GM23248 (cell line): ENCODE data around the gene EPN2. TPM values are rescaled to one million over a fixed set of nuclear protein-coding genes. Genes with fewer than 3 reads are reported as not detected.

ENCODE experiments used
- DNase-seq: peaks from one replicate; pipeline ENCODE4 v3.0.0-alpha.2; 2015
- H2AFZ ChIP-seq: fragments of 200-600 bp; sonication (generic); 2 replicates; pipeline ENCODE4 v1.6.1; 2016; ENCODE audit warnings: antibody characterized with exemption
- H3F3A ChIP-seq: fragments of 200-600 bp; sonication (generic); 2 replicates; pipeline ENCODE4 v1.6.1; 2016; ENCODE audit warnings: mild to moderate bottlenecking, antibody characterized with exemption, mixed run types; ENCODE audit not compliant: insufficient read depth
- H3K27ac ChIP-seq: fragments of 200-600 bp; sonication (generic); 2 replicates; pipeline ENCODE4 v1.5.1; 2016; ENCODE audit warnings: mild to moderate bottlenecking
- H3K27me3 ChIP-seq: fragments of 200-600 bp; sonication (generic); replicated peaks from 2 replicates; pipeline ENCODE4 v1.6.1; 2016; ENCODE audit warnings: mild to moderate bottlenecking; ENCODE audit not compliant: insufficient read depth
- H3K36me3 ChIP-seq: fragments of 200-600 bp; sonication (generic); 2 replicates; pipeline ENCODE4 v1.6.1; 2016; ENCODE audit warnings: low read depth, mild to moderate bottlenecking
- H3K4me1 ChIP-seq: fragments of 200-600 bp; sonication (generic); 2 replicates; pipeline ENCODE4 v1.6.1; 2016; ENCODE audit warnings: mild to moderate bottlenecking; ENCODE audit not compliant: insufficient read depth
- H3K4me2 ChIP-seq: fragments of 200-600 bp; sonication (generic); one replicate; pipeline ENCODE4 v1.6.1; 2016; ENCODE audit warnings: mild to moderate bottlenecking; ENCODE audit not compliant: unreplicated experiment
- H3K4me3 ChIP-seq: fragments of 200-600 bp; sonication (generic); 2 replicates; pipeline ENCODE4 v1.5.1; 2016; ENCODE audit warnings: mild to moderate bottlenecking
- H3K79me2 ChIP-seq: fragments of 200-600 bp; sonication (generic); 2 replicates; pipeline ENCODE4 v1.6.1; 2016; ENCODE audit warnings: mild to moderate bottlenecking; ENCODE audit not compliant: insufficient read depth
- H3K9ac ChIP-seq: fragments of 200-600 bp; sonication (generic); 2 replicates; pipeline ENCODE4 v1.6.1; 2016; ENCODE audit warnings: mild to moderate bottlenecking
- H3K9me2 ChIP-seq: fragments of 200-600 bp; sonication (generic); 2 replicates; pipeline ENCODE4 v1.6.1; 2016; ENCODE audit warnings: mixed run types, mild to moderate bottlenecking, moderate library complexity; ENCODE audit not compliant: insufficient read depth
- H3K9me3 ChIP-seq: fragments of 200-600 bp; sonication (generic); one replicate; pipeline ENCODE4 v1.6.1; 2017; ENCODE audit warnings: low read depth
- H4K20me1 ChIP-seq: fragments of 200-600 bp; sonication (generic); 2 replicates; pipeline ENCODE4 v1.6.0; 2016; ENCODE audit not compliant: insufficient read depth
- EZH2 ChIP-seq: fragments of 200-600 bp; sonication (generic); IDR thresholded peaks from 2 replicates; pipeline ENCODE4 v1.6.1; 2018; ENCODE audit warnings: antibody characterized with exemption, mild to moderate bottlenecking; ENCODE audit not compliant: insufficient read depth, poor library complexity, severe bottlenecking
- EZH2phosphoT487 ChIP-seq: fragments of 200-600 bp; sonication (generic); IDR thresholded peaks from 2 replicates; pipeline ENCODE4 v1.6.1; 2018; ENCODE audit warnings: antibody characterized with exemption, moderate library complexity, mild to moderate bottlenecking, low read depth; ENCODE audit not compliant: insufficient read depth
- WGBS, 2 experiments: methylation state at CpG; one replicate each; pipeline ENCODE4 v1.1.6; 2015 to 2017; ENCODE audit warnings: low lambda C conversion rate in 2 of 2, low coverage in 1 of 2; ENCODE audit errors: missing lambda C conversion rate in 2 of 2; 5-methylcytosine and 5-hydroxymethylcytosine counted together
- in situ Hi-C: fragments of 300-500 bp; cut with MboI; formaldehyde crosslinking; loops from 2 replicates; pipeline ENCODE4 v1.15.0; 2020
- polyA plus RNA-seq: library from polyadenylated mRNA; unstranded; fragments of >200 nt; fragmentation: Nextera tagmentation; extraction: Ambion mirVana; gene quantifications from 2 replicates; pipeline ENCODE4 v1.2.1, GENCODE V29; 2016
- total RNA-seq: library from RNA; depleted of rRNA; stranded (reverse); fragments of >200 nt; shearing (Covaris generic); gene quantifications from 2 replicates; pipeline ENCODE4 v1.2.3, GENCODE V29; 2014

The EPN2 gene
- total and polyA plus RNA-seq, 2 experiments from 2014 or later: 25.3 to 54.0 TPM

GRCh38 chr17:19305256-19305655, 68.1 kb downstream of the EPN2 start:
- Histone ChIP-seq H3K79me2 (peaks cover 55% of the 10 kb centered on the region), H3K4me1 (peaks cover 7% of the 10 kb centered on the region; the same call in 1 of the 2 replicates), H2AFZ (no peak overlapping the region), H3K9ac (no peak overlapping the region), H3K4me2 (no peak overlapping the region), H3F3A (no peaks in the 10 kb centered on the region), H3K36me3 (no peaks in the 10 kb centered on the region), H3K27me3 (no peaks in the 10 kb centered on the region), H3K4me3 (no peak overlapping the region), H3K9me2 (no peaks in the 10 kb centered on the region), H4K20me1 (no peaks in the 10 kb centered on the region), H3K9me3 (no peaks in the 10 kb centered on the region), H3K27ac (no peak overlapping the region)
- WGBS, 2 experiments: 82 to 88% methylated on average over 5 of the region's 5 CpGs
- in situ Hi-C loops: no loop called here
- TF ChIP-seq EZH2phosphoT487 (no peak), EZH2 (no peak)
- no peak for DNase-seq

GRCh38 chr17:19305761-19306159, 68.6 kb downstream of the EPN2 start:
- H3K36me3 ChIP-seq: no peaks in the 10 kb centered on the region
- 84 to 88% methylated on average over 5 of the region's 5 CpGs for WGBS, 2 experiments

GRCh38 chr17:19306160-19307111, 69.3 kb downstream of the EPN2 start:
- DNase-seq: no peak
- Histone ChIP-seq H3K4me2 (no peak overlapping the region), H3K4me3 (no peak overlapping the region), H3K9ac (no peak overlapping the region), H3K27ac (no peak overlapping the region), H4K20me1 (no peaks in the 10 kb centered on the region), H3K4me1 (peaks cover 7% of the 10 kb centered on the region; the same call in 1 of the 2 replicates), H2AFZ (no peak overlapping the region), H3K79me2 (peaks cover 51% of the 10 kb centered on the region), H3F3A (no peaks in the 10 kb centered on the region), H3K9me2 (no peaks in the 10 kb centered on the region), H3K9me3 (no peaks in the 10 kb centered on the region), H3K27me3 (no peaks in the 10 kb centered on the region), H3K36me3 (no peaks in the 10 kb centered on the region)
- WGBS, 2 experiments: 61 to 65% methylated on average over 10 of the region's 10 CpGs
- in situ Hi-C loops: no loop called here
- TF ChIP-seq EZH2 (no peak), EZH2phosphoT487 (no peak)

More at GRCh38 chr17:19305761-19306159, 68.6 kb downstream of the EPN2 start:
- in situ Hi-C loops: no loop called here
- Histone ChIP-seq H3K9me2 (no peaks in the 10 kb centered on the region), H3K9me3 (no peaks in the 10 kb centered on the region), H3K27me3 (no peaks in the 10 kb centered on the region), H4K20me1 (no peaks in the 10 kb centered on the region), H2AFZ (no peak overlapping the region), H3K4me2 (no peak overlapping the region), H3K4me1 (peaks cover 7% of the 10 kb centered on the region; the same call in 1 of the 2 replicates), H3K27ac (no peak overlapping the region), H3F3A (no peaks in the 10 kb centered on the region), H3K9ac (no peak overlapping the region), H3K4me3 (no peak overlapping the region), H3K79me2 (peaks cover 51% of the 10 kb centered on the region)
- no peak for DNase-seq
- TF ChIP-seq EZH2phosphoT487 (no peak), EZH2 (no peak)

- no peak overlapping the region for H2AFZ ChIP-seq
- in situ Hi-C loops: no loop called here
These were observed 70.4 kb downstream of the EPN2 start for GRCh38 chr17:19307521-19307920.

More at GRCh38 chr17:19307521-19307920, 70.4 kb downstream of the EPN2 start:
- Histone ChIP-seq H3K36me3 (peaks cover 6% of the 10 kb centered on the region; the same call in 1 of the 2 replicates), H4K20me1 (no peaks in the 10 kb centered on the region), H3K9ac (no peak overlapping the region), H3K27me3 (no peaks in the 10 kb centered on the region), H3K27ac (no peak overlapping the region), H3K9me3 (no peaks in the 10 kb centered on the region), H3K4me1 (peaks cover 15% of the 10 kb centered on the region), H3K4me3 (no peak overlapping the region), H3K79me2 (peaks cover 51% of the 10 kb centered on the region), H3K9me2 (no peaks in the 10 kb centered on the region), H3F3A (no peaks in the 10 kb centered on the region; the same call in 1 of the 2 replicates), H3K4me2 (no peak overlapping the region)
- no peak for DNase-seq
- TF ChIP-seq EZH2phosphoT487 (no peak), EZH2 (no peak)
- WGBS, 2 experiments: 94 to 96% methylated on average over 10 of the region's 10 CpGs
